H7 (cell line): ENCODE results near the gene TMEM52B. TPM values are rescaled to one million over a fixed set of nuclear protein-coding genes. Genes with fewer than 3 reads are reported as not detected.

Experiments used
- DNase-seq: peaks from one replicate; pipeline ENCODE4 v3.0.0; 2012
- H3K27me3 ChIP-seq: 2 replicates; pipeline ENCODE4 v1.6.0; 2011; ENCODE audit warnings: mild to moderate bottlenecking, low read length; ENCODE audit not compliant: control insufficient read depth, insufficient read depth
- H3K36me3 ChIP-seq: replicated peaks from 2 replicates; pipeline ENCODE4 v1.5.1; 2011; ENCODE audit warnings: low read length; ENCODE audit not compliant: control insufficient read depth, insufficient read depth
- H3K4me3 ChIP-seq: 2 replicates; pipeline ENCODE4 v1.5.1; 2011; ENCODE audit warnings: low read depth, mild to moderate bottlenecking, control low read depth, low read length, moderate library complexity; ENCODE audit not compliant: insufficient read depth
- total RNA-seq: library from RNA; depleted of rRNA; stranded (reverse); fragments of >200 nt; shearing (Covaris generic); gene quantifications from 2 replicates; pipeline ENCODE4 v1.2.3, GENCODE V29; 2014; rRNA removed

The TMEM52B gene
- total RNA-seq, 1 experiment from 2014 or later = not detected

DNA sequence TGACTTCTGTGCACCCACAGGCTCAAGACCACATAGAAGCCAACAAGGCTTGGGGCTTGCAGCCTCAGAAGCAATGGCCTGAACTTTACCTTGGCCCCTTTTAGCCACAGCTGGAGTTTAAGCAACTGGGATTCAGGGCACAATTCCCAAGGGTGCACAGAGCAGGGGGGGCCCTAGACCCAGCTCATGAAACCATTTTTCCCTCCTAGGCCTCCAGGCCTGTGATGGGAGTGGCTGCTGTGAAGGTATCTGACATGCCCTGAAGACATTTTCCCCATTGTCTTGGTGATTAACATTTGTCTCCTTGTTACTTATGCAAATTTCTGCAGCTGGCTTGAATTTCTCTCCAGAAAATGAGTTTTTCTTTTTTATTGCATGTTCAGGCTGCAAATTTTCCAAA is 55.7 kb downstream of the TMEM52B start:
- no peak for DNase-seq
- Histone ChIP-seq H3K27me3 (no peaks in the 10 kb centered on the region), H3K36me3 (no peaks in the 10 kb centered on the region; the same call in 1 of the 2 replicates), H3K4me3 (no peak overlapping the region)

DNA sequence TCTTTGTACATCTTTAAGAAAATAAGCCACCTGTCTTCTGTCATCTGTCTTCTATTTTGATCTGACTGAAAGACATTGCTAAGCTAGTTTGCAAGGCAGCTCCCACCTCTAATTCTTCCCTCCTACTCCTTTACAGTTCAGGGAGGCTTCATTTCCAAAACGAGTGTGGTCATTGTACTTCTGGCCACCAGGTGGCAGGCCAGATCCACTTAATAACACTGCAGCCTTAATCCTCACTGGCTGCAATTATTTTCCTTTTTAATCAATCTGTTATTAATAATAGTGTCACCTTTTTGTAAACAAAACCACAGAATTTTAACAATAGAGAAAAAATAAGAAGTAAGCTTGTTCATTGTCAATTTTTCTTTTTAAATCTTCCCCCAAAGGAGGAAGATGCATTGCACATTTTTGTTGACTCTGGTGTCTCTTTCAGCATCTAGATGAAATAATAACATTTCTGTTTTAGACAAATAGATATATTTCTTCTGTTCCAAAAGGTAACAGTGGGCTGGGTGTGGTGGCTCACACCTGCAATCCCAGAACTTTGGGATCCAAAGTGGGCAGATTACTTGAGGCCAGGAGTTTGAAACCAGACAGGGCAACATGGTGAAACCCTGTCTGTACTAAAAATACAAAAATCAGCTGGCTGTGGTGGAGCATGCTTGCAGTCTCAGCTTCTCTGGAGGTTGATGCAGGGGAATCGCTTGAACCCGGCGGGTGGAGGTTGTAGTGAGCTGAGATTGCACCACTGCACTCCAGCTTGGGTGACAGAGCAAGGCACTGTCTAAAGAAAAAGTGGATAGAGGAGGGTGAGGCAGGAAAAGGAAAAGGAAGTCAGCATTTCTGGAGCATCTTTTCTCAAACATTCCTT is 57.2 kb downstream of the TMEM52B start:
- peak; percentile 46 for DNase-seq
- Histone ChIP-seq H3K36me3 (no peaks in the 10 kb centered on the region; the same call in 1 of the 2 replicates), H3K27me3 (no peaks in the 10 kb centered on the region), H3K4me3 (no peak overlapping the region)

DNA sequence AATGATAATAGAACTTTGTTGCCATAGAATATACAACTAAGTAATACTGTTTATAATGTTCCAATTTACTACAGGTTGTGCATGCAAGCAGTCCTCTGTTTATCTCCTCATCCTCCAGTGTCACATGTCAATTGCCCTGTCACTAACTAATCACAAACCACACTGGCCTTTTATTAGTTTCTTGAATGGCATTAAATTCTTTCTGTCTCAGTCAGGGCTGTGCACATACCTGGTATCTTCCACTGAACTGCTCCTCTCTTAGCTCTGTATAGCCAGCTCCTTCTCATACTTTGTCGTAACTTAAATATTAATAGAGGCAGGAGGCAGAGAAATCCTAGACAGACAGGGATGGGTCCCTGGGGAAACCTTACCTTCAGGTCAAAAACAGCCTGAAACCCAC is 57.9 kb downstream of the TMEM52B start:
- no peaks in the 10 kb centered on the region for H3K27me3 ChIP-seq
- no peaks in the 10 kb centered on the region; the same call in 1 of the 2 replicates for H3K36me3 ChIP-seq
- no peak overlapping the region for H3K4me3 ChIP-seq
- no peak for DNase-seq

DNA sequence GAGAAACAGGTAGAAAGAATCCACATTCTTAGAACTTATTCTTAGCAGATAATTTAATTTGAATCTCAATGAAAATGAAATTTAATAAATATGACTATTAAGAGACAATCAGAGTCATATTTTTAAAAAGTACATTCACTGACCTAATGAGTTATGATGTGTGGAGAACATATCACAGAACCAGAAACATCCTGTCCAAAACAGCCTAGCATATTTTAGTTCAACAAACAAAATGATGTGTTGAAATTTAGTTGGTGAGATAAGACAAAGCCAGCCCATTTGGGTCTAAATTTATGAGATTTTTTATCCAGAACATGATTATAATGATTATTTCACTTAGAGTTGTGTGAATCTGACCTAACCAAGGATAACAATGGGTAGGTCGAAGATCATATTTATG is 59.7 kb downstream of the TMEM52B start:
- H3K27me3 ChIP-seq = no peaks in the 10 kb centered on the region
- no peak overlapping the region for H3K4me3 ChIP-seq
- H3K36me3 ChIP-seq = no peaks in the 10 kb centered on the region
- DNase-seq = no peak

DNA sequence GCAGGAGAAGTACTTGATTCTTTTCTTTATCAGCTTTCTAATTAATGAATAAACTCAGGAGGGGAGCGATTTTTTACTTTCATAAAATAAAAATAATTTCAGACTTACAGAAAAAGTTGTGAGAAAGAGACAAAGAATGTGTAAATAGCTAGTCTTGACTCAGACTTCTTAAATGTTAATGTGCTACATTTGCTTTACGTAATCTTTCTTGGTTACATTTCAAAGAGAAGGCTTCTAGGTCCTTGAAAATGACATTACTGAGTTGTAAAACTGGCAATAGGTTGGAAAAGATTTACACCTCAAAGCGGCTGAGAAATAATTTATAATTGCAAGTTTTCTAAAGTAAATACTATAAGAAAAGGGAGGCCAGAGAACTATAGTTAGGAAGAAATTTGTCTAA is 62.5 kb downstream of the TMEM52B start:
- Histone ChIP-seq H3K36me3 (no peaks in the 10 kb centered on the region), H3K4me3 (no peak overlapping the region), H3K27me3 (no peaks in the 10 kb centered on the region)
- no peak for DNase-seq

Other genes starting within 250 kb of the TMEM52B start
- gene CLEC2A, start 246.7 kb upstream of the TMEM52B start, total RNA-seq = not detected in 2 replicates
- not detected in 2 replicates for gene CLEC12A, start 207.6 kb upstream of the TMEM52B start, total RNA-seq
- gene CLEC1B, start 179.9 kb upstream of the TMEM52B start, total RNA-seq = not detected in 2 replicates
- gene CLEC12B, start 168.4 kb upstream of the TMEM52B start, total RNA-seq = not detected in 2 replicates
- not detected in 2 replicates for gene CLEC9A, start 148.3 kb upstream of the TMEM52B start, total RNA-seq
- not detected in 2 replicates for gene CLEC1A, start 80.0 kb upstream of the TMEM52B start, total RNA-seq
- 0.07 TPM in 2 replicates for gene CLEC7A, start 48.8 kb upstream of the TMEM52B start, total RNA-seq
- gene OLR1, start 6.9 kb upstream of the TMEM52B start, total RNA-seq = not detected in 2 replicates
- 98.7 and 118 TPM in 2 replicates for gene GABARAPL1, start 33.8 kb downstream of the TMEM52B start, total RNA-seq
- 0.04 and 0.48 TPM in 2 replicates for gene KLRD1, start 128.8 kb downstream of the TMEM52B start, total RNA-seq
- gene KLRK1, start 211.0 kb downstream of the TMEM52B start, total RNA-seq = not detected in 2 replicates
- gene KLRC4, start 230.7 kb downstream of the TMEM52B start, total RNA-seq = not detected in 2 replicates
- not detected in 2 replicates for gene KLRC3, start 241.6 kb downstream of the TMEM52B start, total RNA-seq